ENCODE results near the gene DUSP28.

DUSP28 gene

DNA sequence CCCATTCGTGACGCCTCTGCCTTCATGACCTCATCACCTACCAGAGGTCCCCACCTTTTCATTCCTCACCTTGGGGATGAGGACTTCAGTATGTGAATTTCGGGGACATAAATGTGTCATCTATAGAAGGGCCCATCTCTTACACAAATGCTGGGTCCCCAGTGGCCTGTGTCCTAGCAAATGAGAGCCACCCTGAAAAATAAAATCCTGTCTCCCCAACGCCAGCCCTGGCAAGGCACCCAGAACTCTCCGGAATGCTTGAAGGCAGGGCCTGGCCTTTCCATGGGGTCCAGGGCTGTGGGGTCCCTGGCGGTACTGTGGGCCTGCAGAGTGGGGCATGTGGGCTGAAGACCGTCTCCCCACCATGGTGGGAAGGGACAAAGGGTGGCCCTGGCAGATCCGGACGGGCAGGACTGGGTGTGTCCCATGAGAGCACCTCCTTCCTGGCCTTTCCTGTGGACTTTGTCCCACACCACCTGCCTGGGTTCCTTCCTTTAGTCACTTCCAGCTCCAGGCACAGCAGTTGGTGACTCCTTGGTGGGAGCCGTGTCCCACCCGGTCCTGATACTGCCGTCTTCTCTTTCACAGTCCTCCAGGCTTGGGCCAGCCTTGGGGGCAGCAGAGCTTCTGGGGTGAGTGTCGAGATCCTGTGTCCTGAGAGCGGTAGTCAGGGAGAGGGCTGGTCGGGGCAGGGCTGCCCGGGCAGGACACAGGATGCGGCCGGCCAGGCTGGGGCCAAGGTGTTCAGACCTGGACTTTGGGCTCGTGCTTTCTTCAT lies 45.0 kb downstream of the DUSP28 start:
- CTCF ChIA-PET = interaction anchor here (0.7 to 1.1 kb wide), 2 partner anchors 16 to 18 kb away, joined by 3 to 5 read pairs; partner anchors contain the start of gene CAPN10
- POLR2A ChIA-PET = no interaction called here

DNA sequence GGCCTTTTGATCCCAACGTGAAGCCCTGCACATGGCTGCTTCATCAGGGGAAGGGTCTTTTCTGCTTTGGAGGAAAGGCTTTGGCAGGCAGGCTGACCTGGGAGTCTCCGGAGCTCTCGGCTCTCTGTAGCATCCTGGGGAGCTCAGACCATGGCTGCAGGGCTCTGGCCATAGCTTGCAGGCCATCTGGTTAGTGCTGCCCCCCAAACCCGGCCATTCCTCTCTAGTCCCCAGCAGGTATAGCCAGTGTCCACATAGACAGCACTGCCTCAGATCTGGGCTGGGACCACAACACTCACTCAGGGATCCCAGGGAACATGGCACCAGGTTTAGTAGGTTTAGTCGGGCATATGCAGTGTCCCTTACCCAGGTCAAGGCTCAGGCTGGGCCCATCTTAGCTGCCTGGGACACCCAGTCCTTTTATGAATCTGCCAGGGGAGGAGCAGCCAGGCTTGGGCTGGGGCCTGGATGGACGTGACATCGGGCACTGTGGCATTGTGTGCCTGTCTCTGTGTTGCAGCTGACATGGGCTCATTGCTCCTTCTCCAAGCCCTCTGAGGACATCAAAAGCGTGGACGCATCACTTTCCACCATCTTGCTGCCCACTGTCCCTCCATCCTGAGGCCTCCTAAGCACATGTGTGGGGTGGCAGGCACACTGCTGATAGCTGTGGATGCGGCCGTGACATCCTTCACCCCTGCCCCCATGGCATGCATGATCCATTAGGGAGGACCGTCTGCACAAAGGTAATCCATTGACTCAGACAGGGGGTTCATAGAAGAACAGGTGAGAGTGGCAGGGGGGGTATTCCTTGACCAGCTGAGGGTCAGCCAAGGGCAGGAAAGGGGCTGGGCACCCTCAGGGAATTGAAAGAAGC lies 45.9 kb downstream of the DUSP28 start:
- POLR2A ChIA-PET = interaction anchor here (1.1 kb wide), 1 partner anchor 19 kb away, joined by 3 read pairs; no protein-coding TSS in a partner anchor
- DNase-seq (ENCODE audit: extremely low spot score) = no peak
- TF ChIP-seq FOXA1 (IDR thresholded peaks at IDR 0.05) = no peak
- TF ChIP-seq ELF4 (IDR thresholded peaks at IDR 0.05) = no peak
- TF ChIP-seq SP1 (IDR thresholded peaks at IDR 0.05) = no peak
- TF ChIP-seq ARNT (IDR thresholded peaks at IDR 0.05) = no peak
- no peak for TF ChIP-seq SUZ12 (IDR thresholded peaks at IDR 0.05)
- no peak for TF ChIP-seq HDGF (IDR thresholded peaks at IDR 0.05; ENCODE audit: borderline replicate concordance)
- TF ChIP-seq ZNF384 (IDR thresholded peaks at IDR 0.05) = no peak
- no peak for TF ChIP-seq FOXM1 (IDR thresholded peaks at IDR 0.05; ENCODE audit: borderline replicate concordance)
- no peak for TF ChIP-seq L3MBTL2 (conservative IDR thresholded peaks at IDR 0.05)
- TF ChIP-seq LEF1 (IDR thresholded peaks at IDR 0.05; ENCODE audit: borderline replicate concordance) = no peak
- CTCF ChIA-PET = no interaction called here

More for the DNA sequence above, 45.0 kb downstream of the DUSP28 start:
- no peak for TF ChIP-seq FOXA1 (IDR thresholded peaks at IDR 0.05)
- TF ChIP-seq SUZ12 (IDR thresholded peaks at IDR 0.05) = no peak
- TF ChIP-seq HDGF (IDR thresholded peaks at IDR 0.05; ENCODE audit: borderline replicate concordance) = no peak
- no peak for TF ChIP-seq LEF1 (IDR thresholded peaks at IDR 0.05; ENCODE audit: borderline replicate concordance)
- no peak for TF ChIP-seq SP1 (IDR thresholded peaks at IDR 0.05)
- no peak for TF ChIP-seq NFRKB (IDR thresholded peaks at IDR 0.05)
- TF ChIP-seq ZNF384 (IDR thresholded peaks at IDR 0.05) = no peak
- no peak for TF ChIP-seq ARNT (IDR thresholded peaks at IDR 0.05)
- TF ChIP-seq TARDBP (IDR thresholded peaks at IDR 0.05) = no peak
- TF ChIP-seq FOXK2 (IDR thresholded peaks at IDR 0.05) = no peak
- no peak for TF ChIP-seq FOXM1 (IDR thresholded peaks at IDR 0.05; ENCODE audit: borderline replicate concordance)
- TF ChIP-seq CTBP1 (IDR thresholded peaks at IDR 0.05; ENCODE audit: borderline replicate concordance) = no peak
- no peak for TF ChIP-seq BHLHE40 (IDR thresholded peaks at IDR 0.05; ENCODE audit: borderline replicate concordance)
- no peak for TF ChIP-seq L3MBTL2 (conservative IDR thresholded peaks at IDR 0.05)
- TF ChIP-seq, protein P1, sequence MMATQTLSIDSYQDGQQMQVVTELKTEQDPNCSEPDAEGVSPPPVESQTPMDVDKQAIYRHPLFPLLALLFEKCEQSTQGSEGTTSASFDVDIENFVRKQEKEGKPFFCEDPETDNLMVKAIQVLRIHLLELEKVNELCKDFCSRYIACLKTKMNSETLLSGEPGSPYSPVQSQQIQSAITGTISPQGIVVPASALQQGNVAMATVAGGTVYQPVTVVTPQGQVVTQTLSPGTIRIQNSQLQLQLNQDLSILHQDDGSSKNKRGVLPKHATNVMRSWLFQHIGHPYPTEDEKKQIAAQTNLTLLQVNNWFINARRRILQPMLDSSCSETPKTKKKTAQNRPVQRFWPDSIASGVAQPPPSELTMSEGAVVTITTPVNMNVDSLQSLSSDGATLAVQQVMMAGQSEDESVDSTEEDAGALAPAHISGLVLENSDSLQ (IDR thresholded peaks at IDR 0.05) = no peak
- no peak for TF ChIP-seq ELF4 (IDR thresholded peaks at IDR 0.05)
- DNase-seq (ENCODE audit: extremely low spot score) = no peak

DNA sequence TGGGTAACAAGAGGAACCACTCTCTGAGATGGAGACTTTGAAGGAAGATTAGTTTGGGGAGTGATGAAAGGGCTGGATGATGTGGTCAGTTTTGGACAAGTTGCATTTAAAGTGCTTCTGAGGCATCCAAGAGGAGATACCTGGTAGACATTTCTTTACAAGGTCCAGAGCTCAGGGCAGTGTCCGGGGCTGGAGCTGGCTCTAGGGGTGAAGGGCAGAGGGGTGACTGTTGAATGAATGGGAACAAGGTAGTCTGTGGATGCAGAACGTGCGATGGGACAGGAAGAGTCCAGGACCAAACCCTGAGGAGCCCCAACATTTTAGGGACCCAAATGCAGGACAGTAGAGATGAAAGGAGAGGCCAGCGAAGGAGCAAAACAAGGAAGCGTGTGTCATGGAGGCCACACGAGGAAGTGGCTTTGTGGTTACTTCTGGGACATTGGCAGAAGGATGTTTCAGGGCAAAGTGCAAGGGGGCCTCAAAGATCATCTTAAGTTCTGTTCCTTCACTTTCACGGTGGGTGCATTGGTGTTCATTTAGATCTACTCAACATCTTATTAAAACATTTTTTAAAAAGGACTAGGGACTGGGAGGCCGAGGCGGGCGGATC lies 51.5 kb downstream of the DUSP28 start:
- no peak for DNase-seq (ENCODE audit: extremely low spot score)
- TF ChIP-seq ELF4 (IDR thresholded peaks at IDR 0.05) = no peak
- no peak for TF ChIP-seq SP1 (IDR thresholded peaks at IDR 0.05)
- TF ChIP-seq FOXA1 (IDR thresholded peaks at IDR 0.05) = no peak
- no peak for TF ChIP-seq L3MBTL2 (conservative IDR thresholded peaks at IDR 0.05)
- no peak for TF ChIP-seq FOXM1 (IDR thresholded peaks at IDR 0.05; ENCODE audit: borderline replicate concordance)
- TF ChIP-seq, protein P1 (IDR thresholded peaks at IDR 0.05) = no peak
- TF ChIP-seq LEF1 (IDR thresholded peaks at IDR 0.05; ENCODE audit: borderline replicate concordance) = no peak
- TF ChIP-seq NFRKB (IDR thresholded peaks at IDR 0.05) = no peak
- no peak for TF ChIP-seq SUZ12 (IDR thresholded peaks at IDR 0.05)
- no peak for TF ChIP-seq CTBP1 (IDR thresholded peaks at IDR 0.05; ENCODE audit: borderline replicate concordance)
- TF ChIP-seq ZNF384 (IDR thresholded peaks at IDR 0.05) = no peak
- ChIA-PET CTCF (no interaction called here), POLR2A (no interaction called here)

Measured in HEK293T (cell line).